Neuronal stem cell (in vitro differentiated cells): Measurements from ENCODE around the gene POC1A.
A peak's percentile ranks its signal among the peaks of the same experiment; 100 is the strongest.

Experiments used
- DNase-seq: peaks from one replicate; pipeline ENCODE4 v3.0.0-alpha.2; 2013; ENCODE audit warnings: low spot score
- H2AFZ ChIP-seq: one replicate; pipeline ENCODE4 v1.6.1; 2013; ENCODE audit warnings: mild to moderate bottlenecking, low read length, inconsistent platforms
- H2AK5ac ChIP-seq: 2 replicates; pipeline ENCODE4 v1.6.1; 2013; ENCODE audit warnings: low read depth, mild to moderate bottlenecking, inconsistent platforms, low read length, moderate library complexity, mixed read lengths
- H2BK120ac ChIP-seq: 2 replicates; pipeline ENCODE4 v1.6.1; 2013; ENCODE audit warnings: low read depth, mild to moderate bottlenecking, inconsistent platforms, low read length, moderate library complexity, mixed read lengths
- H2BK12ac ChIP-seq: one replicate; pipeline ENCODE4 v1.6.1; 2013; ENCODE audit warnings: low read length, inconsistent platforms
- H2BK15ac ChIP-seq: 2 replicates; pipeline ENCODE4 v1.6.1; 2013; ENCODE audit warnings: mild to moderate bottlenecking, low read length, inconsistent platforms, mixed read lengths
- H2BK5ac ChIP-seq: one replicate; pipeline ENCODE4 v1.6.1; 2013; ENCODE audit warnings: inconsistent platforms, mild to moderate bottlenecking, low read length, moderate library complexity
- H3K14ac ChIP-seq: one replicate; pipeline ENCODE4 v1.6.1; 2013; ENCODE audit warnings: low read length, inconsistent platforms
- H3K18ac ChIP-seq: 2 replicates; pipeline ENCODE4 v1.6.1; 2013; ENCODE audit warnings: low read length, inconsistent platforms
- H3K23ac ChIP-seq: 2 replicates; pipeline ENCODE4 v1.6.1; 2013; ENCODE audit warnings: low read depth, mild to moderate bottlenecking, mixed read lengths, low read length, inconsistent platforms; ENCODE audit not compliant: poor library complexity
- H3K27ac ChIP-seq: replicated peaks from 3 replicates; pipeline ENCODE4 v1.5.1; 2013; ENCODE audit warnings: low read length, inconsistent platforms
- H3K27me3 ChIP-seq, 3 experiments: 2 replicates each; pipeline ENCODE4 v1.6.1; 2013; ENCODE audit warnings: low read length in 3 of 3, mild to moderate bottlenecking in 2 of 3, inconsistent platforms in 1 of 3, low read depth in 1 of 3, mixed read lengths in 1 of 3, moderate library complexity in 1 of 3; ENCODE audit not compliant: control insufficient read depth in 3 of 3, insufficient read depth in 3 of 3
- H3K36me3 ChIP-seq, 2 donors: replicated peaks in 1 of 2; 2 replicates each; pipeline ENCODE4 v1.6.1; 2013; ENCODE audit warnings: low read length in 2 of 2; ENCODE audit not compliant: control insufficient read depth in 2 of 2, insufficient read depth in 2 of 2
- H3K4ac ChIP-seq: 2 replicates; pipeline ENCODE4 v1.6.1; 2013; ENCODE audit warnings: inconsistent platforms, mild to moderate bottlenecking, low read length, moderate library complexity
- H3K4me1 ChIP-seq, 2 donors: 1 replicate in 1 of 2; 2 replicates in 1 of 2; pipeline ENCODE4 v1.6.1; 2013; ENCODE audit warnings: low read length in 2 of 2, low read depth in 1 of 2; ENCODE audit not compliant: control insufficient read depth in 2 of 2, insufficient read depth in 1 of 2
- H3K4me2 ChIP-seq: one replicate; pipeline ENCODE4 v1.6.1; 2013; ENCODE audit warnings: mild to moderate bottlenecking, low read length, inconsistent platforms; ENCODE audit not compliant: insufficient read depth, poor library complexity, severe bottlenecking
- H3K4me3 ChIP-seq, 2 donors: 2 replicates each; pipeline ENCODE4 v1.5.1; 2013; ENCODE audit warnings: low read length in 2 of 2, mild to moderate bottlenecking in 2 of 2, inconsistent platforms in 1 of 2, moderate library complexity in 1 of 2
- H3K79me1 ChIP-seq: one replicate; pipeline ENCODE4 v1.6.1; 2013; ENCODE audit warnings: low read depth, mild to moderate bottlenecking, inconsistent platforms, low read length, moderate library complexity
- H3K9ac ChIP-seq: one replicate; pipeline ENCODE4 v1.6.1; 2013; ENCODE audit warnings: mild to moderate bottlenecking, low read depth, low read length, inconsistent platforms; ENCODE audit not compliant: poor library complexity
- H3K9me3 ChIP-seq, 2 donors: replicated peaks in 1 of 2; 2 replicates each; pipeline versions ENCODE3 to v1.6.1; 2013; ENCODE audit warnings: low read length in 2 of 2, mild to moderate bottlenecking in 2 of 2, inconsistent platforms in 1 of 2, low read depth in 1 of 2, mixed read lengths in 1 of 2, moderate library complexity in 1 of 2; ENCODE audit not compliant: control insufficient read depth in 2 of 2, insufficient read depth in 1 of 2
- H4K8ac ChIP-seq: one replicate; pipeline ENCODE4 v1.6.1; 2013; ENCODE audit warnings: low read depth, mild to moderate bottlenecking, inconsistent platforms, low read length, moderate library complexity
- H4K91ac ChIP-seq: one replicate; pipeline ENCODE4 v1.6.1; 2013; ENCODE audit warnings: low read length, low read depth, mild to moderate bottlenecking, inconsistent platforms; ENCODE audit not compliant: poor library complexity
- WGBS, 2 donors: extraction: QIAGEN DNeasy Blood & Tissue Kit; methylation state at CpG; one replicate each; pipeline ENCODE4 v1.1.7; 2013; ENCODE audit warnings: missing lambda C conversion rate in 2 of 2, mixed read lengths in 1 of 2; ENCODE audit not compliant: insufficient read length in 2 of 2, insufficient replicate concordance in 1 of 2; ENCODE audit errors: extremely low coverage in 2 of 2; 5-methylcytosine and 5-hydroxymethylcytosine counted together

The POC1A gene

DNA sequence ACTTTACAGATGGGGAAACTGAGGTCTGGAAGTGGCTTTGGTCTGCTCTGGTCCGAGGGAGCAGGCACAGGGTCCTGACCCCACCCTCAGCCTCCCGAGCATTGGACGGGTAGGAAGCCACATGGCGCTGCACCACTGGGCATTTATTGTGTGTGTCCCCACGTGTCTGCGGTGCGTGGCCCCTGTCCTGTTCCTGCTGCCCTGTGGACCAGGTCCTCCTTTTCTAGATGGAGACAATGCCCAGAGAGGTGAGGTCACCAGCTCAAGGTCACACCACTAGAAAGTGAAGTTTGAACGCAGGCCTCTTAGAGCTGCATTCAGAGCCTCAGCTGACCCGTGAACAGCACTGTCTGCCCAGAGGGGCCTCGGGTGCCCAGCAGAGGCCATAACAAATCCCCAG lies 124.7 kb downstream of the POC1A start:
- Histone ChIP-seq H3K79me1 (no peaks in the 10 kb centered on the region), H3K9ac (no peak overlapping the region), H3K4ac (no peak overlapping the region), H2BK120ac (peak overlapping the region; percentile 23), H3K36me3 (no peaks in the 10 kb centered on the region), H2BK15ac (peak overlapping the region; percentile 82), H3K18ac (peak overlapping the region; percentile 32), H3K4me2 (no peak overlapping the region), H3K9me3 (no peaks in the 10 kb centered on the region), H3K14ac (peak overlapping the region; percentile 66), H3K23ac (no peak overlapping the region), H4K91ac (no peak overlapping the region), H2BK12ac (peak overlapping the region; percentile 93), H4K8ac (no peak overlapping the region), H3K27ac (no peak overlapping the region), H2BK5ac (no peak overlapping the region), H3K27me3 (peaks cover 0 to 13% (median 0%) of the 10 kb centered on the region in 3 experiments), H3K4me3 (peak overlapping the region in 1 of 2 donors; percentile 13), H3K4me1 (peaks cover 10 to 22% of the 10 kb centered on the region in 2 donors), H2AFZ (no peak overlapping the region), H2AK5ac (peak overlapping the region; percentile 95)
- no CpG with 5 or more reads among the region's 10 CpGs for WGBS, 2 donors
- DNase-seq: no peak

DNA sequence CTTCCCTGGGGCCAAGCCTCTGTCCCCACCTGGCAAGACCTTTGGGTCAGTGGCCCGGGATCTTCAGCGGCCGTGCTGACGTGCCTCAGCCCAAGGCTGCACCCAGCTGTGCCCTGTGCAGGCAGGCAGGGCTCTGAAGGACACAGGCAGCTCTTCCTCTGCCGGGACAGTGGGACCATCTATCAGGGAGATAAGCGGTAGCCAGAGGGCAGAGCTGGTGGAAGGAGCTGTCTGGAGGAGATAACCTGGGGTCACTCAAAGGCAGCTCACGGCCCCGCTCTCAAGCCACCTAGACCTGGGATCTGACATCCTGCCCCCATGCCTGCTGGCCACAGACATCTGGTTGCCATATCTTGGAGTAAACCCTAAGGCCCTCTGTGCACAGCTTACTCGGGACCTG lies 125.2 kb downstream of the POC1A start:
- WGBS, 2 donors: no CpG with 5 or more reads among the region's 9 CpGs
- peaks cover 15 to 24% of the 10 kb centered on the region in 2 donors for H3K4me1 ChIP-seq
- no peak for DNase-seq
- no peak overlapping the region for H3K4ac ChIP-seq
- no peak overlapping the region for H3K4me3 ChIP-seq
- no peak overlapping the region for H3K14ac ChIP-seq
- no peak overlapping the region for H3K27ac ChIP-seq
- peaks cover 0 to 12% (median 0%) of the 10 kb centered on the region in 3 experiments for H3K27me3 ChIP-seq
- H2BK5ac ChIP-seq: no peak overlapping the region
- H2BK15ac ChIP-seq: peak overlapping the region; percentile 82
- no peak overlapping the region for H3K23ac ChIP-seq
- H4K8ac ChIP-seq: no peak overlapping the region
- H3K9me3 ChIP-seq: no peaks in the 10 kb centered on the region
- H2BK120ac ChIP-seq: peak overlapping the region; percentile 23
- no peaks in the 10 kb centered on the region for H3K36me3 ChIP-seq
- peak overlapping the region; percentile 95 for H2AK5ac ChIP-seq
- H3K9ac ChIP-seq: no peak overlapping the region
- peak overlapping the region; percentile 38 for H3K18ac ChIP-seq
- peak overlapping the region; percentile 93 for H2BK12ac ChIP-seq
- no peaks in the 10 kb centered on the region for H3K79me1 ChIP-seq
- no peak overlapping the region for H4K91ac ChIP-seq
- H2AFZ ChIP-seq: no peak overlapping the region
- no peak overlapping the region for H3K4me2 ChIP-seq

DNA sequence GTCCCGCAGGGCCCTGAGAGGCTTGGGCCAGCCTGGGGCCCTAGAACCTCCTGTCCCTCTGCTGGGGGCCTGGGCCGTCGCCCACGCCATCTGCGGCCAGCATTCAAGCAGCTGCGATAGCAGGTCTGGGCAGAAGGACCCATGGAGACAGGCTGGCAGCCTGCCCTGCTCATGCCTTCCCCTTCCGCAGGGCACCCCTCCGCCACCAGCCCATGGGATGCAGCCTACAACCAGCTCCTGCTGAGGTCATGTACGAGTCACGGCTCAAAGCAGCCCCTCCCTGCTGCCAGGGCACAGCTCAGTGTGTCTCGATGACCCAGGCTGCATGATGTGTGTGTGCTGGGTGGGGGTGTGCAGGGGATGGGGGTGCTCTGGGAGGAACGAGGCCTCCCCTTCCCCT lies 125.7 kb downstream of the POC1A start:
- DNase-seq: no peak
- Histone ChIP-seq H2BK12ac (peak overlapping the region; percentile 93), H3K79me1 (no peaks in the 10 kb centered on the region), H3K27me3 (peaks cover 0 to 12% (median 0%) of the 10 kb centered on the region in 3 experiments), H4K91ac (no peak overlapping the region), H3K27ac (no peak overlapping the region), H3K4ac (peak overlapping the region; percentile 39), H3K23ac (peak overlapping the region; percentile 57), H2BK15ac (no peak overlapping the region), H2AFZ (no peak overlapping the region), H2AK5ac (peak overlapping the region; percentile 95), H3K14ac (peak overlapping the region; percentile 1), H3K9me3 (no peaks in the 10 kb centered on the region), H3K4me1 (peaks cover 20 to 26% of the 10 kb centered on the region in 2 donors), H3K4me2 (no peak overlapping the region), H4K8ac (no peak overlapping the region), H2BK120ac (no peak overlapping the region), H3K18ac (peak overlapping the region; percentile 79), H3K4me3 (no peak overlapping the region), H2BK5ac (no peak overlapping the region), H3K9ac (peak overlapping the region; percentile 70), H3K36me3 (no peaks in the 10 kb centered on the region)
- WGBS, 2 donors: no CpG with 5 or more reads among the region's 12 CpGs

DNA sequence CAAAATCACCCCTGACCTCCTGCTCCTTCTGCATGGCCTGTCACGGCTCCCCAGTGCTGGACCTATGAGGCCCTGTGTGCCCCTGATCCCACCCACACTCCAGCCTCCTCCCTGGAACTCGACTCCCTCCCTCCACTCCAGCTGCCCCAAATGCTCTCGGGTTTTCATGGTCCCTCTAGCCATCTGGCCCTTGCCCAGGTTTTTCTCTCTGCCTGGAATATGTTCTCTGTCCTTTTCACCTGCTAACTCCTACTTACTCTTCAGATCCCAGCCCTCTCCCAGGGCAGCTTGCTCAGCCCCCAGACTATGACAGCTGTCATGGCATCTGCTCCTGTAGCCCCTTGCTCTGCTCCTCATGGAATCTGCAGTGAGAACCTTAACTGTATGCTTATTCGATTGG lies 128.2 kb downstream of the POC1A start:
- WGBS, 2 donors: no CpG with 5 or more reads among the region's 4 CpGs
- H3K27ac ChIP-seq: no peak overlapping the region
- H3K36me3 ChIP-seq: no peaks in the 10 kb centered on the region
- no peak overlapping the region for H3K18ac ChIP-seq
- no peak overlapping the region for H2BK5ac ChIP-seq
- H2BK15ac ChIP-seq: no peak overlapping the region
- no peak overlapping the region for H3K4ac ChIP-seq
- no peak overlapping the region for H3K4me2 ChIP-seq
- H3K4me1 ChIP-seq: peaks cover 30 to 31% of the 10 kb centered on the region in 2 donors
- no peak for DNase-seq
- peak overlapping the region; percentile 1 for H2AK5ac ChIP-seq
- H2BK12ac ChIP-seq: no peak overlapping the region
- H4K91ac ChIP-seq: no peak overlapping the region
- no peaks in the 10 kb centered on the region for H3K9me3 ChIP-seq
- H3K79me1 ChIP-seq: peaks cover 2% of the 10 kb centered on the region
- no peak overlapping the region for H3K23ac ChIP-seq
- H2BK120ac ChIP-seq: no peak overlapping the region
- H4K8ac ChIP-seq: no peak overlapping the region
- no peak overlapping the region for H2AFZ ChIP-seq
- H3K9ac ChIP-seq: no peak overlapping the region
- H3K14ac ChIP-seq: no peak overlapping the region
- H3K27me3 ChIP-seq: peaks cover 0 to 20% (median 0%) of the 10 kb centered on the region in 3 experiments
- H3K4me3 ChIP-seq: no peak overlapping the region
